Prostate gland (tissue), 2 donors: ENCODE data around the gene GRIA4. TPM values are rescaled to one million over a fixed set of nuclear protein-coding genes. Genes with fewer than 3 reads are reported as not detected.

Experiments used
- DNase-seq: peaks from one replicate; pipeline ENCODE4 v3.0.0-alpha.2; 2019; ENCODE audit warnings: low spot score
- H3K27ac ChIP-seq, 2 donors: fragments of 200-600 bp; sonication (generic); 2 replicates each; pipeline ENCODE4 v1.5.1; 2017 to 2019
- H3K27me3 ChIP-seq: fragments of 200-600 bp; sonication (generic); replicated peaks from 2 replicates; pipeline ENCODE4 v1.5.1; 2019; ENCODE audit not compliant: insufficient read depth
- H3K36me3 ChIP-seq, 2 donors: fragments of 200-600 bp; sonication (generic); 1 replicate in 1 of 2; 2 replicates in 1 of 2; pipeline versions ENCODE4 v1.5.1 to v1.8.1; 2017 to 2019
- H3K4me1 ChIP-seq: fragments of 200-600 bp; sonication (generic); replicated peaks from 2 replicates; pipeline ENCODE4 v1.5.1; 2019
- H3K4me3 ChIP-seq, 2 donors: fragments of 200-600 bp; sonication (generic); 2 replicates each; pipeline ENCODE4 v1.5.1; 2017 to 2019
- H3K9me3 ChIP-seq: fragments of 200-600 bp; sonication (generic); 2 replicates; pipeline ENCODE4 v1.5.1; 2017
- CTCF ChIP-seq, 4 experiments: fragments of 200-600 bp in 2 of 4; fragments of 450-650 bp in 2 of 4; sonication (generic) in 2 of 4; IDR thresholded peaks; 1 replicate in 3 of 4; 2 replicates in 1 of 4; pipeline ENCODE4 v1.5.1; 2016 to 2019; ENCODE audit warnings: antibody characterized with exemption in 4 of 4, mild to moderate bottlenecking in 2 of 4, moderate library complexity in 2 of 4
- POLR2A ChIP-seq: fragments of 450-650 bp; IDR thresholded peaks from one replicate; pipeline ENCODE4 v1.6.1; 2016; ENCODE audit warnings: antibody characterized with exemption, mild to moderate bottlenecking
- POLR2AphosphoS5 ChIP-seq: sonication (generic); formaldehyde crosslinking; IDR thresholded peaks from one replicate; pipeline ENCODE4 v1.6.1; 2017; ENCODE audit warnings: antibody characterized with exemption
- WGBS: methylation state at CpG from one replicate; pipeline ENCODE4 v1.1.5; 2018; 5-methylcytosine and 5-hydroxymethylcytosine counted together
- intact Hi-C: fragments of 100-400 bp; cut with DNase I; formaldehyde crosslinking; loops from one replicate; pipeline ENCODE4 v1.14.2; 2022
- total RNA-seq, 2 donors: library from RNA; depleted of rRNA; stranded (reverse); fragments of >200 nt; gene quantifications; one replicate each; pipeline ENCODE4 v1.1.0, GENCODE V29; 2016

GRIA4 gene
- total RNA-seq, 2 donors from 2014 or later, result not detected

- Histone ChIP-seq H3K36me3 (no peaks in the 10 kb centered on the region), H3K9me3 (no peaks in the 10 kb centered on the region), H3K27ac (no peak overlapping the region), H3K4me3 (no peak overlapping the region), H3K27me3 (no peaks in the 10 kb centered on the region), H3K4me1 (no peaks in the 10 kb centered on the region)
- DNase-seq, result no peak
- intact Hi-C loops, result no loop called here
- TF ChIP-seq CTCF (IDR thresholded peaks at IDR 0.05), result no peak
- WGBS, result 88% methylated on average over 1 of the region's 1 CpG
Observed at GRCh38 chr11:105825141-105825540, 215.3 kb downstream of the GRIA4 start.

GRCh38 chr11:105827906-105828305 lies 218.0 kb downstream of the GRIA4 start:
- no peak overlapping the region for H3K27ac ChIP-seq
- WGBS, result 13% methylated on average over 1 of the region's 1 CpG
- H3K9me3 ChIP-seq, result no peaks in the 10 kb centered on the region
- TF ChIP-seq POLR2A (no peak), CTCF (IDR thresholded peaks at IDR 0.05) (no peak), POLR2AphosphoS5 (no peak)
- DNase-seq, result no peak
- intact Hi-C loops, result no loop called here
- no peaks in the 10 kb centered on the region for H3K36me3 ChIP-seq
- no peaks in the 10 kb centered on the region for H3K4me1 ChIP-seq
- no peaks in the 10 kb centered on the region for H3K27me3 ChIP-seq
- H3K4me3 ChIP-seq, result no peak overlapping the region

- WGBS, result 93% methylated on average over 1 of the region's 1 CpG
- intact Hi-C loops, result no loop called here
- Histone ChIP-seq H3K36me3 (no peaks in the 10 kb centered on the region), H3K9me3 (no peaks in the 10 kb centered on the region), H3K4me1 (no peaks in the 10 kb centered on the region), H3K27ac (no peak overlapping the region), H3K4me3 (no peak overlapping the region), H3K27me3 (no peaks in the 10 kb centered on the region)
- no peak for DNase-seq
- TF ChIP-seq POLR2A (no peak), CTCF (IDR thresholded peaks at IDR 0.05) (no peak), POLR2AphosphoS5 (no peak)
Observed at GRCh38 chr11:105829084-105829483, 219.2 kb downstream of the GRIA4 start.

GRCh38 chr11:105834461-105834860 lies 224.6 kb downstream of the GRIA4 start:
- no peaks in the 10 kb centered on the region for H3K36me3 ChIP-seq
- no peak overlapping the region for H3K4me3 ChIP-seq
- intact Hi-C loops, result no loop called here
- no peaks in the 10 kb centered on the region for H3K9me3 ChIP-seq
- H3K4me1 ChIP-seq, result no peaks in the 10 kb centered on the region
- H3K27me3 ChIP-seq, result no peaks in the 10 kb centered on the region
- DNase-seq, result no peak
- no peak overlapping the region for H3K27ac ChIP-seq
- TF ChIP-seq POLR2A, result no peak
- 86% methylated on average over 1 of the region's 1 CpG for WGBS

GRCh38 chr11:105838668-105839384 lies 229.0 kb downstream of the GRIA4 start:
- WGBS, result 72% methylated on average over 4 of the region's 4 CpGs
- TF ChIP-seq POLR2A (no peak), CTCF (IDR thresholded peaks at IDR 0.05) (no peak), POLR2AphosphoS5 (no peak)
- no peak overlapping the region for H3K27ac ChIP-seq
- no peaks in the 10 kb centered on the region for H3K27me3 ChIP-seq
- no peaks in the 10 kb centered on the region for H3K4me1 ChIP-seq
- no peak for DNase-seq
- H3K4me3 ChIP-seq, result no peak overlapping the region
- intact Hi-C loops, result no loop called here
- no peaks in the 10 kb centered on the region for H3K9me3 ChIP-seq
- no peaks in the 10 kb centered on the region for H3K36me3 ChIP-seq
